ENCODE data around the gene NMNAT2. TPM values are rescaled to one million over a fixed set of nuclear protein-coding genes. Genes with fewer than 3 reads are reported as not detected.

NMNAT2 gene
- total and polyA plus RNA-seq, 2 of the 8 experiments (the other 6 are each of a cell fraction or from before 2014, with no cell fraction given): 6.5 to 20.9 TPM

GRCh38 chr1:183423541-183423940 is 5.4 kb upstream of the NMNAT2 start:
- Histone ChIP-seq H2BK20ac (ENCODE audit: low read length) (no peak overlapping the region), H3K23ac (ENCODE audit: insufficient read length) (no peak overlapping the region), H3K27ac (ENCODE audit: low read depth, low read length) (no peak overlapping the region), H3K14ac (ENCODE audit: insufficient read length) (no peak overlapping the region), H4K91ac (replicated peaks; ENCODE audit: insufficient read length, low read length) (no peak overlapping the region), H2BK120ac (replicated peaks; ENCODE audit: low read depth, low read length) (no peak overlapping the region), H3K56ac (replicated peaks; ENCODE audit: insufficient read length, low read depth, low read length) (no peak overlapping the region), H3K4me1 (replicated peaks in 1 of 4; ENCODE audit: control insufficient read depth in 3 of 4, insufficient read depth in 4 of 4, low read length in 3 of 4) (peaks cover 0 to 2% (median 0%) of the 10 kb centered on the region in 4 experiments; a peak in 3 of 7 replicates), H2AFZ (ENCODE audit: low read length) (no peak overlapping the region), H3K27me3 (replicated peaks in 1 of 4; ENCODE audit: control insufficient read depth in 3 of 4, extremely low read depth in 1 of 4, insufficient read depth in 3 of 4, low read length in 3 of 4) (peaks cover 0 to 5% (median 0%) of the 10 kb centered on the region in 4 experiments; a peak in 1 of 7 replicates), H3K79me1 (ENCODE audit: low read depth, low read length) (no peaks in the 10 kb centered on the region), H4K5ac (ENCODE audit: insufficient read length, low read depth, low read length) (no peak overlapping the region), H3K79me2 (ENCODE audit: control insufficient read depth in 1 of 2, insufficient read depth in 2 of 2, low read length in 2 of 2) (no peaks in the 10 kb centered on the region), H2BK15ac (ENCODE audit: low read length) (no peak overlapping the region), H3K4me2 (ENCODE audit: insufficient read depth in 1 of 2, low read depth in 2 of 2, low read length in 2 of 2) (no peak overlapping the region), H4K20me1 (replicated peaks in 1 of 2; ENCODE audit: control insufficient read depth in 1 of 2, insufficient read depth in 2 of 2, low read length in 2 of 2) (no peaks in the 10 kb centered on the region), H3K9me3 (ENCODE audit: insufficient read depth in 2 of 2, low read depth in 1 of 2, low read length in 1 of 2) (peaks cover 0 to 9% of the 10 kb centered on the region in 2 experiments; a peak in 3 of 4 replicates), H2AK5ac (ENCODE audit: low read depth, low read length) (no peak overlapping the region), H3K36me3 (ENCODE audit: control insufficient read depth in 2 of 4, insufficient read depth in 4 of 4, low read length in 3 of 4) (peaks cover 0 to 3% (median 0%) of the 10 kb centered on the region in 4 experiments; a peak in 1 of 8 replicates), H3K18ac (ENCODE audit: extremely low read depth, low read length) (no peak overlapping the region), H3K4ac (replicated peaks; ENCODE audit: insufficient read length, low read depth, low read length) (no peak overlapping the region), H2BK5ac (ENCODE audit: low read depth, low read length) (no peak overlapping the region), H3K23me2 (ENCODE audit: low read depth, low read length) (no peaks in the 10 kb centered on the region), H3K4me3 (ENCODE audit: extremely low read depth in 1 of 4, insufficient read depth in 2 of 4, low read depth in 3 of 4, low read length in 4 of 4) (no peak overlapping the region), H4K8ac (ENCODE audit: extremely low read depth, insufficient read depth, low read length) (no peak overlapping the region), H2BK12ac (ENCODE audit: low read depth, low read length) (no peak overlapping the region), H3K9ac (replicated peaks in 1 of 4; ENCODE audit: extremely low read depth in 1 of 4, low read depth in 3 of 4, low read length in 3 of 4) (no peak overlapping the region)
- CTCF ChIA-PET (ENCODE audit: partially characterized antibody): interaction anchor here (0.7 to 1.6 kb wide), 3 partner anchors 10 to 196 kb away, joined by 3 to 4 read pairs (median 3); no protein-coding TSS in a partner anchor
- FAIRE-seq (no peak), DNase-seq (ENCODE audit: low read depth in 1 of 2, low spot score in 2 of 2) (no peak)
- 86% methylated on average over 1 of the region's 1 CpG; no CpG with 5 or more reads in 1 of the 2 experiments for WGBS, 2 experiments (ENCODE audit: extremely low coverage in 1 of 2, insufficient coverage in 1 of 2, insufficient read length in 1 of 2, insufficient replicate concordance in 2 of 2, low coverage in 1 of 2, low lambda C conversion rate in 2 of 2, missing lambda C conversion rate in 1 of 2)
- POLR2A ChIA-PET (ENCODE audit: partially characterized antibody): no interaction called here
- TF ChIP-seq PHF8 (conservative IDR thresholded peaks at IDR 0.05; ENCODE audit: low read depth, low read length) (no peak), CBX5 (IDR thresholded peaks at IDR 0.05; ENCODE audit: low read depth, low read length) (no peak), SUZ12 (IDR thresholded peaks at IDR 0.05; ENCODE audit: low read length) (no peak), NRF1 (IDR thresholded peaks at IDR 0.05; ENCODE audit: low read depth, low read length) (no peak), SP2 (IDR thresholded peaks at IDR 0.05; ENCODE audit: low read length) (no peak), ASH2L (IDR thresholded peaks at IDR 0.05; ENCODE audit: low read length) (no peak), HDAC6 (IDR thresholded peaks at IDR 0.05; ENCODE audit: low read depth, low read length) (no peak), CREB1 (IDR thresholded peaks at IDR 0.05) (no peak), SIX5 (IDR thresholded peaks at IDR 0.05; ENCODE audit: low read depth, low read length) (no peak), E2F6 (IDR thresholded peaks at IDR 0.05) (no peak), RAD21 (IDR thresholded peaks at IDR 0.05 in 1 of 2, conservative IDR thresholded peaks at IDR 0.05 in 1 of 2; ENCODE audit: low read depth in 2 of 2, low read length in 2 of 2) (no peak), SIN3A (conservative IDR thresholded peaks at IDR 0.05 in 1 of 2, IDR thresholded peaks at IDR 0.05 in 1 of 2; ENCODE audit: low read depth in 1 of 2, low read length in 2 of 2) (no peak), SP1 (IDR thresholded peaks at IDR 0.05; ENCODE audit: low read depth, low read length) (no peak), YY1 (IDR thresholded peaks at IDR 0.05; ENCODE audit: low read depth, low read length) (no peak)
